AG09319 (cell line): ENCODE results near the gene AP3B1.

Experiments used
- DNase-seq: peaks from one replicate; pipeline ENCODE4 v3.0.0-alpha.2; 2010; ENCODE audit warnings: low read depth; ENCODE audit errors: extremely low read depth
- CTCF ChIP-seq: IDR thresholded peaks from 2 replicates; pipeline ENCODE4 v1.5.1; 2011; ENCODE audit warnings: low read depth, mild to moderate bottlenecking, inconsistent platforms, low read length, moderate library complexity

The AP3B1 gene

DNA sequence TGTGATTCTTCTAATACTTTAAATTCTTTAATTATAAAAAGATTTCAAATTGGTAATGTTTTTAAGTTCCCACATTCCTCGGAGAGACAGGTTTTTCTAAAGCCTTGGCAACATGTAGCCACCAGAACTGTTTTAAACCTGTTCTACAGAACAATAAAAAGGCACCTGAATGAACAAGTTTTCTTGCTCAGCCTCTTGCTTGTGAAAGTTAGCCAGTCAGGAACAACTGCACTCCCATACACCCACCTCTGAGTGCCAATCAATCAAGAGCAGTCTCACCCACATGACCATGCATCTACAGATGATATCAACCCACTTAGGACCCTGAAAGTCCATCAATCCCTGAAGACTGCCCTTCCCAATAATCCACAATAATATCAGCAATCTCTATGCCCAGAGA lies 62.3 kb downstream of the AP3B1 start:
- no peak for DNase-seq
- no peak for TF ChIP-seq CTCF

DNA sequence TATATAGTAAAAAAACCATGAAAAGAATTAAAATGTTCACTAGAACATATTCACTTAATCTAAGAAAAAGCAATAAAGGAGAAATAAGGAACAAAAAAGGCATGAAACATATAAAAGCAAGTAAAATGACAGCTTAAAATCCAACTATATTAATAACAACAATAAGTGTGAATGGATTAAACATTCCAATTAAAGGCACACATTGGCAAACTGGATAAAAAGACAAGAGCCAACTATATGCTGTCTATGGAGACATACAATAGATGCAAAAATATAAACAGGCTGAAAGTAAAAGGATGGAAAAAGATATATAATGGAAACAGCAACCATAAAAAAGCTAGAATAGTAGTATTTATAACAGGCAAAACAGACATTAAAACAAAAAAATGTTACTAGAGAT lies 70.1 kb downstream of the AP3B1 start:
- no peak for DNase-seq
- no peak for TF ChIP-seq CTCF

DNA sequence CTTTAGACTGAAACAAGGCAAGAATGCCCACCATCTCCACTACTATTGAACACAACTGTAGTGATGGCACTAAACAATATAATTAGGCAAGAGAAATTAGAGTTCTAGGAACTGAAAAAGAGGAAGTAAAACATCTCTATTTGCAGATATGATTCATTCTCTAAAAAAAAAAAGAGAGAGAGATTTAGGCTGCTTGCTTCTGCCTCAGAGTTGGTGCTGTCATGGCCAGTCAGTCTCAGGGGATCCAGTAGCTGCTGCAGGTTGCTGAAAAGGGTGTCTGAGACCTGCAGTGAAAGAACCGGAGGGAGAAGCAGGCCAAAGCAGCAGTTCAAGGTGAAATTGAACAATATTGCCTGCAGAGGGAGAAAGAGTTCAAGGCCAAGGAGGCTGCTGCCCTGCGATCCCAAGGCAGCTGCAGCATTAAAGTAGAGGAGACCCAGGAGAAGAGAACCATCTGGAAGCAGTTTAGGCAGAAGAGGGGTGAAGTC lies 72.5 kb downstream of the AP3B1 start:
- peak; percentile 16 for DNase-seq
- peak; percentile 25 for TF ChIP-seq CTCF

DNA sequence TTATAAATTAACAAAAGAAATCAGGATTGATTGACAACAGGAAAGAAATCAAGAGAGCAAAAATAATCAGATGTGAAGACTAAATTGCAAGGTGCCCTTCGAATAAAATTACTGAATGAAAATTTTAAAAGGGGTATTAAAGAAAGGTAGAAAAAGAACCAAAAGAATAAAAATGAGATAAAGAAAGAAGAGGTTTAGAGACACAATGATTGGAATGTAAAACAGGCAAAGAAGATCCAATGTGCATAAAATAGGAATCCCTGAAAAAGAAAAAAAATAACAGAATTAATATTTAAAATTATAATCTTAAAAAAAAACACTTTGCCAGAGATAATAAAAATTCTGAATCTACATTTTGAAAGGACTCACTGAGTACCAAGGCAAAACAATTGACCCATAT lies 73.0 kb downstream of the AP3B1 start:
- no peak for TF ChIP-seq CTCF
- DNase-seq: no peak

- no peak for TF ChIP-seq CTCF
- DNase-seq: no peak
Measured at GRCh38 chr5:78215972-78216371, 78.5 kb downstream of the AP3B1 start.

- TF ChIP-seq CTCF: no peak
- no peak for DNase-seq
Measured at GRCh38 chr5:78215565-78215964, 78.9 kb downstream of the AP3B1 start.

DNA sequence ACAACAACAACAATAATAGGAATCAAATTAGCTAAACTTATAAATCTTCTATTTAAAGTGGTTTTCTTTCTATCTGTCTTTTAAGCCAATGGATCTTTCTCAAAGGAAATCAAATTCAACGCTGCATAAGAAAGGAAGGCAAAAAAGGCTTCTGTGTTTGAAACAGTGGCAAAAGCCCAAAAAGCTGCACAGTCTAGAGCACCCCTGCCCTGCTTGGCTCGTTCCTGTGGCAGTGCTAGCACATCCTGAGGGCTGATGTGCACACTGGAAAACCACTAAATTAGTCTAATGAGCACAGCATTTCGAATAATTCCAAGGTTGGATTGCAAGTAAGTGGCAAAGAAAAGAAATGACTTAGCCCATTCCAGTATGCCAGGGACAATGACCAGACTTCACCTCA lies 80.7 kb downstream of the AP3B1 start:
- no peak for TF ChIP-seq CTCF
- no peak for DNase-seq

DNA sequence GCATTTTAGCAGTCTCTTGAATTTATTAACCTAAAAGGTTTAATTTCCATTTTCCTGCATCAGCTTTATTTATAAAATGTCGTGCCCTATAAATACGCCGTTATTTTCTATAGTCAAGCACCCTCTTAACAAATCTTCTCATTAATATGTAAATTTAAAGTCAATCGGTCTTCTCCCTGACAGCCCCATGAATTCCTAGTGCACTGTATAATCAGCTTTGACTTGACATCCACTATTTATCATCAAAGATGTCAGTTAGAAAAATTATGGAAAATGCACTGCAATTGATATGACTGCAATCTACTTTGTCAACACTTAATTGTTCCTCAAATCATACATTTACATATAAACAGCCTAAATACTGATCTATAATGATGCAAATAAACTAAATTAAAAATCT lies 83.4 kb downstream of the AP3B1 start:
- no peak for DNase-seq
- TF ChIP-seq CTCF: no peak
